ENCODE data around the gene SNX2.

Gene SNX2, protein sequence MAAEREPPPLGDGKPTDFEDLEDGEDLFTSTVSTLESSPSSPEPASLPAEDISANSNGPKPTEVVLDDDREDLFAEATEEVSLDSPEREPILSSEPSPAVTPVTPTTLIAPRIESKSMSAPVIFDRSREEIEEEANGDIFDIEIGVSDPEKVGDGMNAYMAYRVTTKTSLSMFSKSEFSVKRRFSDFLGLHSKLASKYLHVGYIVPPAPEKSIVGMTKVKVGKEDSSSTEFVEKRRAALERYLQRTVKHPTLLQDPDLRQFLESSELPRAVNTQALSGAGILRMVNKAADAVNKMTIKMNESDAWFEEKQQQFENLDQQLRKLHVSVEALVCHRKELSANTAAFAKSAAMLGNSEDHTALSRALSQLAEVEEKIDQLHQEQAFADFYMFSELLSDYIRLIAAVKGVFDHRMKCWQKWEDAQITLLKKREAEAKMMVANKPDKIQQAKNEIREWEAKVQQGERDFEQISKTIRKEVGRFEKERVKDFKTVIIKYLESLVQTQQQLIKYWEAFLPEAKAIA

GRCh38 chr5:122774861-122775549 lies at the start of gene SNX2:
Gene SNX2 (plus strand): TSS chr5:122775080. CDS start chr5:122775104, 24 bp downstream.
- TF ChIP-seq, protein P1, sequence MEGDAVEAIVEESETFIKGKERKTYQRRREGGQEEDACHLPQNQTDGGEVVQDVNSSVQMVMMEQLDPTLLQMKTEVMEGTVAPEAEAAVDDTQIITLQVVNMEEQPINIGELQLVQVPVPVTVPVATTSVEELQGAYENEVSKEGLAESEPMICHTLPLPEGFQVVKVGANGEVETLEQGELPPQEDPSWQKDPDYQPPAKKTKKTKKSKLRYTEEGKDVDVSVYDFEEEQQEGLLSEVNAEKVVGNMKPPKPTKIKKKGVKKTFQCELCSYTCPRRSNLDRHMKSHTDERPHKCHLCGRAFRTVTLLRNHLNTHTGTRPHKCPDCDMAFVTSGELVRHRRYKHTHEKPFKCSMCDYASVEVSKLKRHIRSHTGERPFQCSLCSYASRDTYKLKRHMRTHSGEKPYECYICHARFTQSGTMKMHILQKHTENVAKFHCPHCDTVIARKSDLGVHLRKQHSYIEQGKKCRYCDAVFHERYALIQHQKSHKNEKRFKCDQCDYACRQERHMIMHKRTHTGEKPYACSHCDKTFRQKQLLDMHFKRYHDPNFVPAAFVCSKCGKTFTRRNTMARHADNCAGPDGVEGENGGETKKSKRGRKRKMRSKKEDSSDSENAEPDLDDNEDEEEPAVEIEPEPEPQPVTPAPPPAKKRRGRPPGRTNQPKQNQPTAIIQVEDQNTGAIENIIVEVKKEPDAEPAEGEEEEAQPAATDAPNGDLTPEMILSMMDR (IDR thresholded peaks at IDR 0.05; ENCODE audit: extremely low read depth, missing control alignments) = no peak
- DNase-seq (ENCODE audit: low spot score) = peak; percentile 92

- DNase-seq (ENCODE audit: low spot score) = peak; percentile 27
- TF ChIP-seq, protein P1 (IDR thresholded peaks at IDR 0.05; ENCODE audit: extremely low read depth, missing control alignments) = no peak
These were observed 47.8 kb upstream of the SNX2 start for GRCh38 chr5:122727112-122727541.

DNA sequence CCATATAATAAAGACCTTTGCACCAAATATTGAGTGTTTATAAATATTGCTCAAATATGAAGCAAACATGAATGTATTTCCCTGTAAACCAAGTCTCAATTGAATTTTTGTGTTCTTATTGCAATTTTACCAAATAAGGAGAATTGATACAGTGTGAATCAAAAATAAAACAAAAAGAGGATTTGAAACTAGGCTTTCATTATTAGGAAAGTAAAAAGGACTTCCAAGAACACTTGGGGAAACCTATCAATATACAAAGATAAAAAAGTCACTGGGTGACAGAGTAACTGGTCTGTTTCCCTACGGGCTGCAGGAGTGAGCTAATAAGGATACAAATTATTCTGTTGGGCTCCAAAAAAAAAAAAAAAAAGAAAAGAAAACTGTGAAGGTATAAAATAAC lies 44.8 kb upstream of the SNX2 start:
- TF ChIP-seq, protein P1 (IDR thresholded peaks at IDR 0.05; ENCODE audit: extremely low read depth, missing control alignments) = no peak
- peak; percentile 10 for DNase-seq (ENCODE audit: low spot score)

DNA sequence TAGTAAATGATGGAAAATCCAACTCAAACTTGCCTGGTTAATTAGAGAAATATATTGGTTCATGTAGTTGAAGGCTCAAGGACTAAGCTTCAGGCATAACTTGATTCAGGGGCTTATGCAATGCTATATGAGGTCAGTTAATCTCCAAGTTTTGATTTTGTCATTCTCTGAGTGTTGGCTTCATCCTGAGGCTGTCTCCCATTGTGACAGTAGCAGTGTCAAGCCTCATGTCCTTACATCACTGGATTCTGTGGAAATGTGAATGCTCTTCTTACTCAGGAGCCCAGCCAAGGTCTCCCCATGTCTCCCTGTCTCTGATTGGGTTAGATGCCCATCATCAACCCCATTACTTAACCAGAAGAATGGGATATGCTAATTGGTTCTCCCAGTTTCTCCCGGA lies 44.4 kb upstream of the SNX2 start:
- no peak for DNase-seq (ENCODE audit: low spot score)
- TF ChIP-seq, protein P1 (IDR thresholded peaks at IDR 0.05; ENCODE audit: extremely low read depth, missing control alignments) = no peak

- peak; percentile 18 for DNase-seq (ENCODE audit: low spot score)
- TF ChIP-seq, protein P1 (IDR thresholded peaks at IDR 0.05; ENCODE audit: extremely low read depth, missing control alignments) = no peak
These were observed 38.6 kb upstream of the SNX2 start for GRCh38 chr5:122736086-122736845.

DNA sequence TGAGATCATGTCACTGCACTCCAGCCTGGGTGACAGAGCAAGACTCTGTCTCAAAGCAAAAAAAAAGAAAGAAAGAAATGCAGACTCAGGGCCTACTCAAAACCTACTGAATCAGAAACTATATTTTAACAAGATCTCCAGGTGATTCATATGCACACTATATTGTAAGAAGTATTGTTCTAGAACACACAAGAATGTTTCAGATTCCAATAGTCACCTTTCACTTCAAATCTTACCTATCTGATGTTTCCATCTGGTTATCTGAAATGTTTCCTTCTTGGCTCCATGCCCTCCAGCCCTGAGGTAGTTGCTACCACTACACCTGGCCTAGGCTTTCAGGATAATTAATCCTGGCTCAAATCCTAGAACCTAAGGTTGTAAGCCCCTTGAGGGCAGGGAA lies 36.8 kb upstream of the SNX2 start:
- TF ChIP-seq, protein P1 (IDR thresholded peaks at IDR 0.05; ENCODE audit: extremely low read depth, missing control alignments) = no peak
- no peak for DNase-seq (ENCODE audit: low spot score)

Data from GM20000 (cell line).